B cell (primary cell): Measurements from ENCODE around the gene PGM1. TPM values are rescaled to one million over a fixed set of nuclear protein-coding genes. Genes with fewer than 3 reads are reported as not detected.

Experiments used
- ATAC-seq: fragments of 200-7000 bp; cut with Tn5 transposase; one replicate; pipeline ENCODE4 v1.10.0; 2021; ENCODE audit warnings: low read depth, mild to moderate bottlenecking, moderate number of reproducible peaks, moderate library complexity
- CTCF ChIA-PET: fragments of 350-600 bp; sonication (Branson Sonifier 250); formaldehyde crosslinking; loops from one replicate; lab custom pipeline; 2021; ENCODE audit warnings: antibody characterized with exemption, inconsistent platforms; lab: Charles Lee
- POLR2A ChIA-PET: fragments of 350-600 bp; sonication (Branson Sonifier 250); formaldehyde crosslinking; loops from one replicate; lab custom pipeline; 2021; ENCODE audit warnings: antibody characterized with exemption; lab: Charles Lee
- DNase-seq: peaks from one replicate; pipeline ENCODE4 v3.0.0; 2013
- H2AFZ ChIP-seq: 2 replicates; pipeline ENCODE4 v1.6.1; 2012; ENCODE audit warnings: mild to moderate bottlenecking, low read depth, low read length; ENCODE audit not compliant: insufficient read depth, poor library complexity, severe bottlenecking
- H3K27ac ChIP-seq, 2 donors: 1 replicate in 1 of 2; 2 replicates in 1 of 2; pipeline ENCODE4 v1.5.1; 2012 to 2013; ENCODE audit warnings: low read length in 2 of 2, mild to moderate bottlenecking in 2 of 2, moderate library complexity in 1 of 2
- H3K27me3 ChIP-seq, 4 experiments: fragments of 200-600 bp in 1 of 4; sonication (generic) in 1 of 4; replicated peaks in 1 of 4; 1 replicate in 2 of 4; 2 replicates in 2 of 4; pipeline versions ENCODE4 v1.6.1 to v1.7.0; 2013 to 2016; ENCODE audit warnings: low read length in 3 of 4, mild to moderate bottlenecking in 2 of 4, mixed read lengths in 1 of 4, moderate library complexity in 1 of 4; ENCODE audit not compliant: insufficient read depth in 4 of 4, control insufficient read depth in 3 of 4; ENCODE audit errors: control extremely low read depth in 1 of 4
- H3K36me3 ChIP-seq, 2 experiments: replicated peaks in 1 of 2; 1 replicate in 1 of 2; 2 replicates in 1 of 2; pipeline versions ENCODE4 v1.6.1 to v1.7.1; 2013; ENCODE audit warnings: low read length in 1 of 2; ENCODE audit not compliant: insufficient read depth in 2 of 2, control insufficient read depth in 1 of 2; ENCODE audit errors: control extremely low read depth in 1 of 2, extremely low read depth in 1 of 2
- H3K4me1 ChIP-seq, 2 donors: fragments of 200-600 bp in 1 of 2; sonication (generic) in 1 of 2; 1 replicate in 1 of 2; 2 replicates in 1 of 2; pipeline versions ENCODE4 v1.5.1 to v1.6.1; 2013 to 2017; ENCODE audit warnings: low read length in 2 of 2; ENCODE audit not compliant: control insufficient read depth in 2 of 2, insufficient read depth in 2 of 2
- H3K4me2 ChIP-seq: replicated peaks from 2 replicates; pipeline ENCODE3; 2012; ENCODE audit warnings: mild to moderate bottlenecking, low read depth, low read length; ENCODE audit not compliant: poor library complexity, severe bottlenecking
- H3K4me3 ChIP-seq, 5 experiments: fragments of 200-600 bp in 1 of 5; sonication (generic) in 1 of 5; 1 replicate in 3 of 5; 2 replicates in 2 of 5; pipeline versions ENCODE4 v1.5.1 to v1.7.0; 2011 to 2016; ENCODE audit warnings: low read length in 4 of 5, mild to moderate bottlenecking in 4 of 5, low read depth in 2 of 5, control low read depth in 1 of 5, moderate library complexity in 1 of 5; ENCODE audit not compliant: insufficient read depth in 1 of 5; ENCODE audit errors: control extremely low read depth in 1 of 5, extremely low read depth in 1 of 5
- H3K79me2 ChIP-seq: fragments of 200-600 bp; sonication (generic); one replicate; pipeline ENCODE4 v1.6.0; 2016; ENCODE audit warnings: low read length; ENCODE audit not compliant: control insufficient read depth, insufficient read depth
- H3K9ac ChIP-seq: fragments of 200-600 bp; sonication (generic); 2 replicates; pipeline ENCODE4 v1.6.1; 2017; ENCODE audit warnings: mild to moderate bottlenecking, low read length, moderate library complexity
- H3K9me3 ChIP-seq, 3 donors: one replicate each; pipeline versions ENCODE4 v1.6.1 to v1.7.1; 2013; ENCODE audit warnings: low read length in 2 of 3; ENCODE audit not compliant: control insufficient read depth in 2 of 3, insufficient read depth in 1 of 3; ENCODE audit errors: control extremely low read depth in 1 of 3
- H4K20me1 ChIP-seq: 2 replicates; pipeline ENCODE4 v1.6.0; 2012; ENCODE audit warnings: mild to moderate bottlenecking, low read length; ENCODE audit not compliant: insufficient read depth, control insufficient read depth, poor library complexity, severe bottlenecking
- H3K27ac Mint-ChIP-seq: one replicate; pipeline ENCODE4 v1.8.0; 2021; ENCODE audit warnings: mixed read lengths
- H3K27me3 Mint-ChIP-seq: one replicate; pipeline ENCODE4 v1.8.0; 2021; ENCODE audit warnings: mixed read lengths
- H3K4me1 Mint-ChIP-seq: one replicate; pipeline ENCODE4 v1.8.0; 2021; ENCODE audit warnings: mixed read lengths
- H3K4me3 Mint-ChIP-seq: one replicate; pipeline ENCODE4 v1.8.0; 2021; ENCODE audit warnings: mixed read lengths
- H3K9me3 Mint-ChIP-seq: one replicate; pipeline ENCODE4 v1.8.0; 2022; ENCODE audit warnings: mixed read lengths; ENCODE audit not compliant: insufficient read depth
- CTCF ChIP-seq: fragments of 200-600 bp; IDR thresholded peaks from one replicate; pipeline ENCODE4 v1.8.0; 2022; ENCODE audit warnings: antibody characterized with exemption, mild to moderate bottlenecking
- EZH2 ChIP-seq: IDR thresholded peaks from 2 replicates; pipeline ENCODE4 v1.6.1; 2012; ENCODE audit warnings: borderline replicate concordance, low read depth, mild to moderate bottlenecking, moderate library complexity, low read length; ENCODE audit not compliant: insufficient read depth, poor library complexity, severe bottlenecking
- WGBS: methylation state at CpG from one replicate; pipeline ENCODE4 v1.1.5; 2013; ENCODE audit warnings: missing lambda C conversion rate; ENCODE audit not compliant: insufficient coverage; 5-methylcytosine and 5-hydroxymethylcytosine counted together
- intact Hi-C: fragments of 100-400 bp; cut with micrococcal nuclease; formaldehyde crosslinking; loops from one replicate; pipeline ENCODE4 v1.10.0; 2022
- polyA plus RNA-seq: library from polyadenylated mRNA; depleted of rRNA; stranded (reverse); fragments of >200 nt; gene quantifications from 2 replicates; pipeline ENCODE4 v1.2.3, GENCODE V29; 2012
- total RNA-seq, 2 donors: library from RNA; stranded (reverse); fragments of 120-200 nt in 1 of 2; gene quantifications; 1 replicate in 1 of 2; 2 replicates in 1 of 2; pipeline versions ENCODE4 v1.2.3 to v1.2.4, GENCODE V29; 2013 to 2022

PGM1 gene
- total and polyA plus RNA-seq, 2 donors (not counting 1 experiment from before 2014, with no cell fraction given) = 4.2 to 13.2 TPM

- Histone ChIP-seq H4K20me1 (no peaks in the 10 kb centered on the region), H3K9me3 (peaks cover 0 to 4% (median 0%) of the 10 kb centered on the region in 3 donors), H3K27ac (no peak overlapping the region), H3K36me3 (peaks cover 0 to 2% of the 10 kb centered on the region in 2 experiments), H2AFZ (no peak overlapping the region), H3K79me2 (no peaks in the 10 kb centered on the region), H3K9ac (no peak overlapping the region), H3K4me2 (no peak overlapping the region), H3K4me3 (no peak overlapping the region), H3K27me3 (no peaks in the 10 kb centered on the region), H3K4me1 (no peaks in the 10 kb centered on the region)
- Mint-ChIP-seq H3K4me3 (no peak overlapping the region), H3K9me3 (no peaks in the 10 kb centered on the region), H3K27ac (no peak overlapping the region), H3K27me3 (no peaks in the 10 kb centered on the region), H3K4me1 (no peaks in the 10 kb centered on the region)
- no peak for DNase-seq
- ChIA-PET POLR2A (no interaction called here), CTCF (interaction anchor here (0.9 to 4.7 kb wide), 12 partner anchors 8 to 1058 kb away, joined by 3 to 68 read pairs (median 4); no protein-coding TSS in a partner anchor)
- intact Hi-C loops = loop anchor here (5.0 to 10.0 kb wide), 2 partner anchors 75 to 1207 kb away; no protein-coding TSS in a partner anchor
- no peak for ATAC-seq
- TF ChIP-seq EZH2 (no peak), CTCF (no peak)
- WGBS = 100% methylated on average over 5 of the region's 6 CpGs
Measured at GRCh38 chr1:63617450-63617849, 24.2 kb downstream of the PGM1 start.

GRCh38 chr1:63618011-63618410, 24.8 kb downstream of the PGM1 start:
- H3K4me3 Mint-ChIP-seq = no peak overlapping the region
- Histone ChIP-seq H3K4me1 (no peaks in the 10 kb centered on the region), H3K27ac (no peak overlapping the region)

More at GRCh38 chr1:63618011-63618410, 24.8 kb downstream of the PGM1 start:
- TF ChIP-seq EZH2 (no peak), CTCF (no peak)
- POLR2A ChIA-PET = no interaction called here
- CTCF ChIA-PET = interaction anchor here (1.8 to 4.7 kb wide), 4 partner anchors 74 to 629 kb away, joined by 11 to 68 read pairs (median 20); no protein-coding TSS in a partner anchor
- H3K4me1 Mint-ChIP-seq = no peaks in the 10 kb centered on the region
- intact Hi-C loops = loop anchor here (5.0 to 10.0 kb wide), 2 partner anchors 74 to 1207 kb away; no protein-coding TSS in a partner anchor
- H3K4me2 ChIP-seq = no peak overlapping the region
- no peak overlapping the region for H3K27ac Mint-ChIP-seq
- DNase-seq (no peak), ATAC-seq (no peak)
- H2AFZ ChIP-seq = no peak overlapping the region
- H3K27me3 Mint-ChIP-seq = no peaks in the 10 kb centered on the region
- H3K79me2 ChIP-seq = no peaks in the 10 kb centered on the region
- no peak overlapping the region for H3K9ac ChIP-seq
- no peaks in the 10 kb centered on the region for H3K9me3 Mint-ChIP-seq
- peaks cover 0 to 4% (median 0%) of the 10 kb centered on the region in 3 donors for H3K9me3 ChIP-seq
- no peaks in the 10 kb centered on the region for H4K20me1 ChIP-seq
- no peaks in the 10 kb centered on the region for H3K27me3 ChIP-seq
- no peak overlapping the region for H3K4me3 ChIP-seq
- H3K36me3 ChIP-seq = peaks cover 0 to 2% of the 10 kb centered on the region in 2 experiments
